HG02623 (cell line): ENCODE results near the gene NDUFC2.
"Not testable (repeated sequence)": the region's sequence is repeated elsewhere in the genome, so short reads cannot be mapped to it uniquely, and the experiment has no call there.

Experiments used
- ATAC-seq: cut with Tn5 transposase; IDR thresholded peaks from one replicate; pipeline ENCODE4 v1.9.1; 2021; ENCODE audit warnings: moderate library complexity; ENCODE audit not compliant: unreplicated experiment

NDUFC2 gene

GRCh38 chr11:78080084-78080817, 589 bp upstream of the NDUFC2 start:
- no peak for ATAC-seq

- ATAC-seq: no peak
These were observed 1.2 kb downstream of the NDUFC2 start for GRCh38 chr11:78078218-78079167.

GRCh38 chr11:78077592-78077991, 2.1 kb downstream of the NDUFC2 start:
- not testable (repeated sequence) for ATAC-seq

- no peak for ATAC-seq
These were observed 2.8 kb downstream of the NDUFC2 start for GRCh38 chr11:78076733-78077403.

- ATAC-seq: no peak
These were observed 4.9 kb downstream of the NDUFC2 start for GRCh38 chr11:78074756-78075155.

- ATAC-seq: no peak
These were observed 7.2 kb downstream of the NDUFC2 start for GRCh38 chr11:78072455-78072854.

- no peak for ATAC-seq
These were observed 7.9 kb downstream of the NDUFC2 start for GRCh38 chr11:78071717-78072116.

- no peak for ATAC-seq
These were observed 9.0 kb downstream of the NDUFC2 start for GRCh38 chr11:78070621-78071020.

- no peak for ATAC-seq
These were observed 10.2 kb downstream of the NDUFC2 start for GRCh38 chr11:78069465-78069864.

- ATAC-seq: no peak
These were observed 12.0 kb downstream of the NDUFC2 start for GRCh38 chr11:78067704-78068103.

- ATAC-seq: no peak
These were observed 13.2 kb downstream of the NDUFC2 start for GRCh38 chr11:78066471-78066870.

GRCh38 chr11:78065203-78065602, 14.5 kb downstream of the NDUFC2 start:
- ATAC-seq: no peak

GRCh38 chr11:78063440-78064181, 16.1 kb downstream of the NDUFC2 start, which contains the start of gene THRSP:
TSS of gene THRSP (plus strand) at chr11:78063861. CDS start at chr11:78063882, 21 bp downstream.
- ATAC-seq: no peak

GRCh38 chr11:78062671-78063070, 17.0 kb downstream of the NDUFC2 start:
- ATAC-seq: no peak

- no peak for ATAC-seq
These were observed 17.7 kb downstream of the NDUFC2 start for GRCh38 chr11:78061921-78062311.

GRCh38 chr11:78061088-78061920, 18.4 kb downstream of the NDUFC2 start:
- no peak for ATAC-seq

GRCh38 chr11:78060533-78060932, 19.1 kb downstream of the NDUFC2 start:
- no peak for ATAC-seq

- not testable (repeated sequence) for ATAC-seq
These were observed 19.8 kb downstream of the NDUFC2 start for GRCh38 chr11:78059749-78060328.

GRCh38 chr11:78057462-78058055, 22.1 kb downstream of the NDUFC2 start:
- no peak for ATAC-seq
